Keratinocyte (primary cell): ENCODE measurements around the gene GANC. TPM values are rescaled to one million over a fixed set of nuclear protein-coding genes. Genes with fewer than 3 reads are reported as not detected.

ENCODE experiments used
- DNase-seq: peaks from one replicate; pipeline ENCODE4 v3.0.0-alpha.2; 2011; ENCODE audit warnings: low read depth, missing footprints, low spot score
- FAIRE-seq: peaks from 2 replicates; lab custom pipeline; 2011; peaks lifted over from hg19 to GRCh38; lab: Jason Lieb, UNC
- H2AFZ ChIP-seq: 2 replicates; pipeline ENCODE4 v1.6.0; 2012; ENCODE audit warnings: low read length, control low read depth, inconsistent platforms; ENCODE audit not compliant: control insufficient read depth
- H3K27ac ChIP-seq: 2 replicates; pipeline ENCODE4 v1.5.1; 2011; ENCODE audit warnings: low read length; ENCODE audit not compliant: control insufficient read depth, insufficient read depth
- H3K27me3 ChIP-seq: 3 replicates; pipeline ENCODE4 v1.6.0; 2011; ENCODE audit warnings: low read length; ENCODE audit not compliant: control insufficient read depth, insufficient read depth; ENCODE audit errors: extremely low read depth
- H3K36me3 ChIP-seq, 2 experiments: 2 replicates in 1 of 2; 3 replicates in 1 of 2; pipeline ENCODE4 v1.5.1; 2011; ENCODE audit warnings: low read length in 2 of 2, mild to moderate bottlenecking in 1 of 2; ENCODE audit not compliant: control insufficient read depth in 2 of 2, insufficient read depth in 2 of 2; ENCODE audit errors: extremely low read depth in 1 of 2
- H3K4me1 ChIP-seq: 3 replicates; pipeline ENCODE4 v1.5.1; 2011; ENCODE audit warnings: low read length; ENCODE audit not compliant: control insufficient read depth, insufficient read depth; ENCODE audit errors: extremely low read depth
- H3K4me2 ChIP-seq: 3 replicates; pipeline ENCODE4 v1.6.0; 2011; ENCODE audit warnings: low read depth, low read length; ENCODE audit not compliant: control insufficient read depth, insufficient read depth; ENCODE audit errors: extremely low read depth
- H3K4me3 ChIP-seq, 3 experiments: fragments of 200-600 bp in 1 of 3; sonication (generic) in 1 of 3; 2 replicates in 2 of 3; 3 replicates in 1 of 3; pipeline ENCODE4 v1.5.1; 2011 to 2016; ENCODE audit warnings: low read length in 3 of 3, mild to moderate bottlenecking in 3 of 3, control low read depth in 2 of 3, inconsistent platforms in 1 of 3, low read depth in 1 of 3, mixed read lengths in 1 of 3, mixed run types in 1 of 3, moderate library complexity in 1 of 3; ENCODE audit not compliant: control insufficient read depth in 2 of 3, insufficient read depth in 2 of 3; ENCODE audit errors: extremely low read depth in 1 of 3
- H3K79me2 ChIP-seq: 2 replicates; pipeline ENCODE4 v1.6.0; 2012; ENCODE audit warnings: low read length; ENCODE audit not compliant: control insufficient read depth, insufficient read depth
- H3K9ac ChIP-seq: 3 replicates; pipeline ENCODE4 v1.6.0; 2011; ENCODE audit warnings: low read length; ENCODE audit not compliant: control insufficient read depth, insufficient read depth; ENCODE audit errors: extremely low read depth
- H3K9me1 ChIP-seq: 3 replicates; pipeline ENCODE4 v1.6.0; 2011; ENCODE audit warnings: low read length; ENCODE audit not compliant: control insufficient read depth, insufficient read depth; ENCODE audit errors: extremely low read depth
- H3K9me3 ChIP-seq: 2 replicates; pipeline ENCODE4 v1.5.1; 2012; ENCODE audit warnings: low read depth, low read length; ENCODE audit not compliant: control insufficient read depth
- H4K20me1 ChIP-seq: 3 replicates; pipeline ENCODE4 v1.6.0; 2011; ENCODE audit warnings: low read length; ENCODE audit not compliant: control insufficient read depth, insufficient read depth; ENCODE audit errors: extremely low read depth
- CTCF ChIP-seq, 3 experiments: IDR thresholded peaks in 1 of 3; conservative IDR thresholded peaks in 1 of 3; optimal IDR thresholded peaks in 1 of 3; 2 replicates in 2 of 3; 3 replicates in 1 of 3; pipeline versions ENCODE3 to v1.5.1; 2011; ENCODE audit warnings: low read length in 3 of 3, mild to moderate bottlenecking in 3 of 3, moderate library complexity in 2 of 3, control low read depth in 1 of 3, inconsistent platforms in 1 of 3; ENCODE audit not compliant: insufficient read depth in 2 of 3; ENCODE audit errors: extremely low read depth in 1 of 3
- EZH2 ChIP-seq: IDR thresholded peaks from one replicate; pipeline ENCODE4 v1.6.1; 2012; ENCODE audit warnings: inconsistent platforms, mild to moderate bottlenecking, low read length, moderate library complexity
- dilution Hi-C: fragments of 300-500 bp; cut with MboI; formaldehyde crosslinking; loops from one replicate; pipeline ENCODE4 v1.7.0; 2020; ENCODE audit warnings: low sequenced_read_pairs; ENCODE audit not compliant: extremely low pct_ligation_motif_present
- polyA plus RNA-seq, 5 experiments: library from polyadenylated mRNA; depleted of rRNA in 3 of 5; stranded (reverse) in 3 of 5; stranded (forward) in 1 of 5; unstranded in 1 of 5; fragments of >200 nt; gene quantifications; 1 replicate in 1 of 5; 2 replicates in 3 of 5; 3 replicates in 1 of 5; pipeline versions ENCODE4 v1.2.1 to v1.2.3, GENCODE V29; 2011 to 2012; ENCODE audit warnings: missing spikeins in 2 of 5, low read depth in 1 of 5, low replicate concordance in 1 of 5

Gene GANC
- polyA plus RNA-seq, 1 donor (not counting 4 experiments of a cell fraction or from before 2014, with no cell fraction given) = 46.2 TPM

GRCh38 chr15:42344763-42345162 is 71.8 kb downstream of the GANC start:
- H3K27ac ChIP-seq = no peak overlapping the region
- no peak for FAIRE-seq
- H3K79me2 ChIP-seq = no peaks in the 10 kb centered on the region
- no peak for DNase-seq
- no peaks in the 10 kb centered on the region for H3K9me1 ChIP-seq
- H3K4me3 ChIP-seq = no peak overlapping the region
- peaks cover 28% of the 10 kb centered on the region for H3K4me1 ChIP-seq
- no peak overlapping the region for H2AFZ ChIP-seq
- H3K27me3 ChIP-seq = no peaks in the 10 kb centered on the region
- TF ChIP-seq EZH2 (no peak), CTCF (optimal IDR thresholded peaks at IDR 0.05 in 1 of 3, IDR thresholded peaks at IDR 0.05 in 1 of 3, conservative IDR thresholded peaks at IDR 0.05 in 1 of 3; ENCODE audit: extremely low read depth in 1 of 3, insufficient read depth in 2 of 3, low read length in 3 of 3) (no peak)
- no peaks in the 10 kb centered on the region for H4K20me1 ChIP-seq
- H3K9me3 ChIP-seq = no peaks in the 10 kb centered on the region
- H3K9ac ChIP-seq = no peak overlapping the region
- peaks cover 8 to 19% of the 10 kb centered on the region in 2 experiments for H3K36me3 ChIP-seq
- dilution Hi-C loops = no loop called here
- H3K4me2 ChIP-seq = no peak overlapping the region

- dilution Hi-C loops = no loop called here
- no peaks in the 10 kb centered on the region for H3K9me1 ChIP-seq
- FAIRE-seq = no peak
- H3K4me2 ChIP-seq = no peak overlapping the region
- no peaks in the 10 kb centered on the region for H3K9me3 ChIP-seq
- no peaks in the 10 kb centered on the region for H4K20me1 ChIP-seq
- no peaks in the 10 kb centered on the region for H3K79me2 ChIP-seq
- peaks cover 28% of the 10 kb centered on the region for H3K4me1 ChIP-seq
- no peak overlapping the region for H3K4me3 ChIP-seq
- no peak for DNase-seq
- no peak overlapping the region for H3K9ac ChIP-seq
- H3K27me3 ChIP-seq = no peaks in the 10 kb centered on the region
- no peak overlapping the region for H2AFZ ChIP-seq
- H3K27ac ChIP-seq = no peak overlapping the region
- H3K36me3 ChIP-seq = peaks cover 8 to 19% of the 10 kb centered on the region in 2 experiments
- TF ChIP-seq EZH2 (no peak), CTCF (optimal IDR thresholded peaks at IDR 0.05 in 1 of 3, IDR thresholded peaks at IDR 0.05 in 1 of 3, conservative IDR thresholded peaks at IDR 0.05 in 1 of 3; ENCODE audit: extremely low read depth in 1 of 3, insufficient read depth in 2 of 3, low read length in 3 of 3) (no peak)
These were observed 72.5 kb downstream of the GANC start for GRCh38 chr15:42345504-42345903.
